Measurements from ENCODE around the gene RCAN1.
"Not testable (repeated sequence)": the region's sequence is repeated elsewhere in the genome, so short reads cannot be mapped to it uniquely, and the experiment has no call there.

The RCAN1 gene

GRCh38 chr21:34513129-34513675, 101.7 kb downstream of the RCAN1 start:
- Mint-ChIP-seq H3K9me3 (no peaks in the 10 kb centered on the region), H3K27ac (no peak overlapping the region), H3K36me3 (peaks cover 7% of the 10 kb centered on the region), H3K4me1 (peaks cover 12% of the 10 kb centered on the region), H3K27me3 (no peaks in the 10 kb centered on the region), H3K4me3 (no peak overlapping the region)

GRCh38 chr21:34511787-34512455, 103.0 kb downstream of the RCAN1 start, which contains the start of gene KCNE1:
TSS of gene KCNE1 (minus strand) at chr21:34512210. CDS start at chr21:34449634, 62,576 bp downstream.
- no peaks in the 10 kb centered on the region for H3K36me3 Mint-ChIP-seq
- H3K4me3 Mint-ChIP-seq = no peak within 1 kb of the TSS
- no peak within 1 kb of the TSS for H3K27ac Mint-ChIP-seq
- H3K4me1 Mint-ChIP-seq = no peaks in the 10 kb centered on the region
- H3K9me3 Mint-ChIP-seq = no peaks in the 10 kb centered on the region
- H3K27me3 Mint-ChIP-seq = no peaks in the 10 kb centered on the region

DNA sequence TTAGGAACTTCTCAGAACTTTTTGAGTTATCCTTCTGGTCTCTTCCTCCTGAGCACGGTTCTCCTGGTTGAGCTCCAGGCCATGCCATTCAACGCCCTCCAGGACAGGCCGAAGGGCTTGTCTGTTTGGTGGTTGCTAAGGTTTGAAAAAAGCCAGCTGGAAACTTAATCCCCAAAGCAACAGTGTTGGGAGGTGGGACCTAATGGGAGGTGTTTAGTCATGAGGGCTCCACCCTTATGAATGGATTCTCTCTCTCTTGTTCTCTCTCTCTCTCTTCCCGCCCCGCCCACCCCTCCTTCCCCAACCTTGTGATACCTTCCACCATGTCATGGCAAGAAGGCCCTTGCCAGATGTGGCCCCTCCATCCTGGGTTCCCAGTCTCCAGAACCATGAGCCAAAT, 103.7 kb downstream of the RCAN1 start:
- Mint-ChIP-seq H3K27ac (no peak overlapping the region), H3K4me1 (no peaks in the 10 kb centered on the region), H3K36me3 (no peaks in the 10 kb centered on the region), H3K9me3 (no peaks in the 10 kb centered on the region), H3K27me3 (no peaks in the 10 kb centered on the region), H3K4me3 (no peak overlapping the region)

- Mint-ChIP-seq H3K4me1 (no peaks in the 10 kb centered on the region), H3K27ac (no peak overlapping the region), H3K27me3 (no peaks in the 10 kb centered on the region), H3K36me3 (no peaks in the 10 kb centered on the region), H3K9me3 (no peaks in the 10 kb centered on the region), H3K4me3 (no peak overlapping the region)
Measured at GRCh38 chr21:34510148-34511142, 104.5 kb downstream of the RCAN1 start.

DNA sequence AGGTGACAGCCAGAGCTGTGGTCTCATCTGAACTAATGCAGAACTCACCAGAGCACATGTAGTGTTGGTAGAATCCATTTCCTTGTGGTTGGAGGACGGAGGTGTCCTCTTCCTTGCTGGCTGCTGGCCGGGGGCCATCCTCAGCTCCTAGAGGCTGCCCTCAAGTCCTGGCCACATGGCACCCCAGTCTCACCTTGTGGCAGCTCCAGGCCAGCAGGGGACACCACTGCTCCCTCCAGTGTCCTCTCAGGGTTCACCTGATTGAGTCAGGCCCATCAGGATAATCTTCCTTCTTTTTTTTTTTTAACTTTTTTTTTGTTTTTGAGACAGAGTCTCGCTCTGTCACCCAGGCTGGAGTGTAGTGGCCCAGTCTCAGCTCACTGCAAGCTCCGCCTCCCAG, 105.8 kb downstream of the RCAN1 start:
- Mint-ChIP-seq H3K27ac (no peak overlapping the region), H3K9me3 (no peaks in the 10 kb centered on the region), H3K4me3 (no peak overlapping the region), H3K36me3 (no peaks in the 10 kb centered on the region), H3K27me3 (no peaks in the 10 kb centered on the region), H3K4me1 (no peaks in the 10 kb centered on the region)

DNA sequence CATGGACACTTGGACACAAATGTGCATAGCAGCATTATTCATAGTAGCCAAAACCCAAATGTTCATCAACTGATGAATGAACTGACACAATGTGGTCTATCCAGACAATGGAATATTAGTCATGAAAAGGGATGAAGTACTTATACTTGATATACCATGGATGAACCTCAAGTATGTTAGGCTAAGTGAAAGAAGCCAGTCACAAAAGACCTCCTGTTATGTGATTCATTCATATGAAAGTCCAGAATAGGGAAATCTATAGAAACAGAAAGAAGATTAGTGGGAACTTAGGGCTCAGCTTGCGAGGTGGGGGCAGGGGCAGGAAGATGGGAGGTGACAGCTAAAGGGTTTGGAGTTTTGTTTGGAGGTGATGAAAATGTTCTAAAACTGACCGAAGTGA, 110.3 kb downstream of the RCAN1 start:
- no peaks in the 10 kb centered on the region for H3K9me3 Mint-ChIP-seq
- no peak overlapping the region for H3K4me3 Mint-ChIP-seq
- H3K36me3 Mint-ChIP-seq = no peaks in the 10 kb centered on the region
- H3K27ac Mint-ChIP-seq = no peak overlapping the region
- peaks cover 8% of the 10 kb centered on the region for H3K27me3 Mint-ChIP-seq
- no peaks in the 10 kb centered on the region for H3K4me1 Mint-ChIP-seq

DNA sequence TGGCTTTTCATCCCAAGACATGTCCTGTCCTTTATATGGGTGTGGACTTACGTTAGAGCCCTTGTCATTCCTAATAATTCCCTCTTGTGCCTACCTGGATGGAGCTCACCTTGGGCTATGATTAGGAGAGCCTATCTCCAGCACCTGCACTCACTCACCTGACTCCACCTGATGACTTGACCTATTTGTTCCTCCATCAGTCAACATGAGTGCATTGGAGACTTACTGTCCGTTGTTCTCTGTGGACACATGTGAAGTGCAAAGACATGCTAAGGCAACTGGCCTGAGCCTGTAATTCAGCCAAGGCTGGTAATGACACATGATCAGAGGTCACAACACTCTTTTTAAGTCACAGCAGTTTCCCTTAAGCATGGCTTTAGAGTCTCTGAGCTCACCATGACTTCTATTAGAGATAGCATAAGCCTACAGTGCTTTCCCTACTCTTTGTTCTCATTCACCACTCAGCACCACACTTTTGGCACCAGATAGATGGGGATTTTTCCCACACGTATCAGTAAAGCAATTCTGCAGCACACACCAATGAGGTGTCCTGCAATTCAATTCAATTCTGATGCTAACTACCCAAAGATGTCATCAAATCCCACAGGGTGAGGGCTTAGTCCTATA, 112.3 kb downstream of the RCAN1 start:
- no peak overlapping the region for H3K27ac Mint-ChIP-seq
- H3K27me3 Mint-ChIP-seq = peaks cover 10% of the 10 kb centered on the region
- H3K4me3 Mint-ChIP-seq = no peak overlapping the region
- H3K4me1 Mint-ChIP-seq = no peaks in the 10 kb centered on the region
- peaks cover 4% of the 10 kb centered on the region for H3K36me3 Mint-ChIP-seq
- H3K9me3 Mint-ChIP-seq = peaks cover 7% of the 10 kb centered on the region

DNA sequence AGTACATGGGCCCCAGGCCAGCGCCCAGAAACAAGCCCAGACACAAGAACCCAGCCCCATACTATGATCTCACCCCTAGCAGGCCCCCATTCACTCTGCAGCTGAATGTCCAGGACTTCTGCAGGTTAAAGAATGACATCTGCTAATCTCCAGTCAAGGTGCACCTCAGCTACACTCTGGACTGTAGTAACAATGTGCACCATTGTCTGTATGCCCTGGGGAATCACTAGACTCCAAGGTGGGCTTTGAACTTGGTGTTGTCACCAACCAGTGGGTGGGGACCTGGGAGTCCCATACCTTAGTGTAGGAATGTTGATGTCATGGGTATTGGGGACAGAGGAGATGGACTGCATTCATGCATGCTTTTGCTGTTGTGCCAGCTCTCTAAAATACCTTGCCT, 113.2 kb downstream of the RCAN1 start:
- peaks cover 4% of the 10 kb centered on the region for H3K36me3 Mint-ChIP-seq

GRCh38 chr21:34500191-34500590, 114.7 kb downstream of the RCAN1 start:
- Mint-ChIP-seq H3K36me3 (peaks cover 7% of the 10 kb centered on the region), H3K4me1 (no peaks in the 10 kb centered on the region), H3K9me3 (peaks cover 16% of the 10 kb centered on the region), H3K4me3 (no peak overlapping the region), H3K27me3 (peaks cover 13% of the 10 kb centered on the region), H3K27ac (no peak overlapping the region)

More for the DNA sequence above, 113.2 kb downstream of the RCAN1 start:
- Mint-ChIP-seq H3K27me3 (peaks cover 10% of the 10 kb centered on the region), H3K4me1 (no peaks in the 10 kb centered on the region), H3K27ac (no peak overlapping the region), H3K4me3 (no peak overlapping the region), H3K9me3 (peaks cover 9% of the 10 kb centered on the region)

DNA sequence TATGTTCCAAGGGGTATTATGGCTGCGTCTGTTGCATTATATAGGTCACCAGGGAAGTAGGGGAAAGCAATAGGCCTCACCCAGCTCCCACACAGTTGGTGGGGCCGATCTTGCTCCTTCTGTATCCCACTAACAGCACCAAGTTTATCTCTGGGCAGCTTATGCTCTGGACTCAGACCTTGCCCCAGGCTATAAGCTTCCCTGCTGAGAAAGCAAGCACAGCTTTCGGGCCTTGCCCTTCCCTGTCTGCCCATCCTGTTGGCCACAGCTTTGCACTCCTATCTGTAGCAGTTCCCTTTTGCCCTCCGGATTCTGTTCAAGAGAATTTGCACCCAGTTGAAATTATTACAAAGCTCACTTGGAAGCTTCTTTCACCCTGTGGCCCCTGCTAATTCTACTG, 115.8 kb downstream of the RCAN1 start:
- Mint-ChIP-seq H3K27me3 (peaks cover 13% of the 10 kb centered on the region), H3K36me3 (peaks cover 7% of the 10 kb centered on the region), H3K4me3 (no peak overlapping the region), H3K27ac (no peak overlapping the region), H3K4me1 (no peaks in the 10 kb centered on the region), H3K9me3 (peaks cover 16% of the 10 kb centered on the region)

- Mint-ChIP-seq H3K36me3 (peaks cover 7% of the 10 kb centered on the region), H3K9me3 (peaks cover 16% of the 10 kb centered on the region), H3K4me3 (no peak overlapping the region)
Measured at GRCh38 chr21:34498623-34499022, 116.3 kb downstream of the RCAN1 start.

GRCh38 chr21:34483854-34484253, 131.1 kb downstream of the RCAN1 start:
- not testable (repeated sequence) for H3K27me3 Mint-ChIP-seq, H3K36me3 Mint-ChIP-seq, H3K4me1 Mint-ChIP-seq, H3K4me3 Mint-ChIP-seq, H3K9me3 Mint-ChIP-seq, H3K27ac Mint-ChIP-seq

More at GRCh38 chr21:34498623-34499022, 116.3 kb downstream of the RCAN1 start:
- H3K27ac Mint-ChIP-seq = no peak overlapping the region
- peaks cover 12% of the 10 kb centered on the region for H3K27me3 Mint-ChIP-seq
- no peaks in the 10 kb centered on the region for H3K4me1 Mint-ChIP-seq

DNA sequence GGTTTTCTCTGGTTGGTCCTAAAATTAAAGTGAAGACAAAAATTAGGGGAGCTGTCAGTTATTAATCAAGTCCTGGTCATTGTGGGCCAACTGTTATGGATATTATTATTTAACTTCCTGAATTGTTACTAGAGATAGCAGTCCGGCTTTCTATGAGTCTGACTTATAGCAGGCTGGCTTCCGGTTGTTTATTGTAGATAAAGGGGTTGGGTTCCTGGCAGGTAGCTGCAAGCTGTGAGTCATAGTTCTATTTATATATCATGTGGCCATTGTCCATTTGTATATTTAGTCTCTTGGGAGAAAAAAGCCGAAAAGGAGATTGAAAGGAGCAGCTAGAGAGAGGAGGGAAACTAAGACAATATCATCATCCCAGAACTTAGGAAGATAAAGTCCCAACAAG, 131.5 kb downstream of the RCAN1 start:
- not testable (repeated sequence) for H3K27me3 Mint-ChIP-seq, H3K4me3 Mint-ChIP-seq, H3K36me3 Mint-ChIP-seq, H3K4me1 Mint-ChIP-seq, H3K27ac Mint-ChIP-seq, H3K9me3 Mint-ChIP-seq

DNA sequence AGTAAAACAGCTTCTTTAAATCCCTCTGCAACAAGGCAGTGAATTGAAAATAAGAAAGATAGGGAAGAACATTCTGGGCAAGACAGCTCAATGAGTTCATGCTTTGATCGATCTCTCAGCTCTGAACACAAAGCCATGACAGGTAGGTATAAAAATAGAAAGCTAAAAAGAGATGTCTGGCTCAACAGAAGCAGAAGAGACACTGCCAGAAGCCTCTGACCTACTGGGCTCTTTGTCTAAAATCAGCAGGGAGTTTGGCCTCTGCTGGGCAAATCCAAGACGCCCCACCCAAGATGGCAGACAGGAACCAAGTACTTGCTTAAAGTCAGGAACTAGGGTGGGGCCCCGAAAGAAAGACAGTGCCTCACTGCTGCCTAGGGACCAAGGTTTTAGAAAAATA, 147.6 kb downstream of the RCAN1 start:
- H3K27ac Mint-ChIP-seq, H3K36me3 Mint-ChIP-seq, H3K4me3 Mint-ChIP-seq, H3K27me3 Mint-ChIP-seq, H3K4me1 Mint-ChIP-seq, H3K9me3 Mint-ChIP-seq: not testable (repeated sequence)
